Stimulated activated CD8-positive, alpha-beta memory T cell treated with anti-CD3 and anti-CD28 coated beads, Interleukin-15, amount 100 ng/mL, for 1 hour (primary cell): ENCODE results near the gene FAM107A.
A peak's percentile ranks its signal among the peaks of the same experiment; 100 is the strongest.
"Not testable (repeated sequence)": the region's sequence is repeated elsewhere in the genome, so short reads cannot be mapped to it uniquely, and the experiment has no call there.

Experiments used
- DNase-seq: peaks from one replicate; pipeline ENCODE4 v3.0.0-alpha.2; 2020; ENCODE audit warnings: low read depth

Gene FAM107A

GRCh38 chr3:58536501-58537411 is 40.4 kb downstream of the FAM107A start, which contains the start of gene ACOX2:
ACOX2 (minus strand) TSS chr3:58537190; CDS start chr3:58535106, 2,084 bp downstream.
- no peak for DNase-seq

- DNase-seq = no peak
These were observed 41.4 kb downstream of the FAM107A start for GRCh38 chr3:58535531-58536500.

GRCh38 chr3:58534592-58535494 is 42.3 kb downstream of the FAM107A start:
- no peak for DNase-seq

- DNase-seq = peak; percentile 57
These were observed 44.4 kb downstream of the FAM107A start for GRCh38 chr3:58532794-58533220.

- DNase-seq = no peak
These were observed 45.2 kb downstream of the FAM107A start for GRCh38 chr3:58531956-58532355.

GRCh38 chr3:58531555-58531954 is 45.6 kb downstream of the FAM107A start:
- no peak for DNase-seq

- no peak for DNase-seq
These were observed 46.8 kb downstream of the FAM107A start for GRCh38 chr3:58530354-58530865.

GRCh38 chr3:58529516-58530353 is 47.5 kb downstream of the FAM107A start:
- DNase-seq = no peak

GRCh38 chr3:58528629-58529028 is 48.6 kb downstream of the FAM107A start:
- no peak for DNase-seq

- DNase-seq = not testable (repeated sequence)
These were observed 49.8 kb downstream of the FAM107A start for GRCh38 chr3:58527440-58527839.

- DNase-seq = no peak
These were observed 50.7 kb downstream of the FAM107A start for GRCh38 chr3:58526515-58526957.

GRCh38 chr3:58524326-58524888 is 52.8 kb downstream of the FAM107A start:
- DNase-seq = no peak

GRCh38 chr3:58522759-58523425 is 54.3 kb downstream of the FAM107A start:
- no peak for DNase-seq

GRCh38 chr3:58521917-58522631 is 55.1 kb downstream of the FAM107A start:
- DNase-seq = no peak

GRCh38 chr3:58521336-58521670 is 55.9 kb downstream of the FAM107A start:
- no peak for DNase-seq

- DNase-seq = no peak
These were observed 56.5 kb downstream of the FAM107A start for GRCh38 chr3:58520403-58521335.

- no peak for DNase-seq
These were observed 57.4 kb downstream of the FAM107A start for GRCh38 chr3:58519668-58520402.
